Measurements from ENCODE around the gene ABLIM1.

The ABLIM1 gene

GRCh38 chr10:114470956-114471905 is 186.8 kb downstream of the ABLIM1 start:
- in situ Hi-C loops (cut with MboI; ENCODE audit: low pct_unique_long_range_greater_than_20kb, low sequenced_read_pairs, unreplicated experiment): loop anchor here (5.0 to 10.0 kb wide), 2 partner anchors 76 to 224 kb away; no protein-coding TSS in a partner anchor
- DNase-seq (ENCODE audit: low spot score): peak; percentile 70
- TF ChIP-seq, protein P1, sequence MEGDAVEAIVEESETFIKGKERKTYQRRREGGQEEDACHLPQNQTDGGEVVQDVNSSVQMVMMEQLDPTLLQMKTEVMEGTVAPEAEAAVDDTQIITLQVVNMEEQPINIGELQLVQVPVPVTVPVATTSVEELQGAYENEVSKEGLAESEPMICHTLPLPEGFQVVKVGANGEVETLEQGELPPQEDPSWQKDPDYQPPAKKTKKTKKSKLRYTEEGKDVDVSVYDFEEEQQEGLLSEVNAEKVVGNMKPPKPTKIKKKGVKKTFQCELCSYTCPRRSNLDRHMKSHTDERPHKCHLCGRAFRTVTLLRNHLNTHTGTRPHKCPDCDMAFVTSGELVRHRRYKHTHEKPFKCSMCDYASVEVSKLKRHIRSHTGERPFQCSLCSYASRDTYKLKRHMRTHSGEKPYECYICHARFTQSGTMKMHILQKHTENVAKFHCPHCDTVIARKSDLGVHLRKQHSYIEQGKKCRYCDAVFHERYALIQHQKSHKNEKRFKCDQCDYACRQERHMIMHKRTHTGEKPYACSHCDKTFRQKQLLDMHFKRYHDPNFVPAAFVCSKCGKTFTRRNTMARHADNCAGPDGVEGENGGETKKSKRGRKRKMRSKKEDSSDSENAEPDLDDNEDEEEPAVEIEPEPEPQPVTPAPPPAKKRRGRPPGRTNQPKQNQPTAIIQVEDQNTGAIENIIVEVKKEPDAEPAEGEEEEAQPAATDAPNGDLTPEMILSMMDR (IDR thresholded peaks at IDR 0.05; ENCODE audit: extremely low read depth, insufficient read depth, missing control alignments): peak; percentile 90

DNA sequence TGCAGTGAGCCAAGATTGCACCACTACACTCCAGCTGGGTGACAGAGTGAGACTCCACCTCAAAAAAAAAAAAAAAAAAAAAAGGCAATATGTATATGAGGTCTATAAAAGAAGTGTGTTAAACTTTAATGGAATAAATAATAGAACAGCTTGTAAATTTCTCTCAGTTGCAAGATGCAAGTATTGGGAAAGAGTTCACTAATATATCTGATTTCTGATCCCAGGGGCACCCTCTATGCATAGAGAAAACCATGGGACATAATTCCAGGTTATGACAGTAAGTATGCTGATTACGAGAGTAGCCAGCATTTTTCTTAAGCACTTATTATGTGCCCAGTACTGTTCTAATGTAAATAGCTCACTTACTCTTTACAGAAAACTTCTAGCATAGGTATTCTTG is 187.7 kb downstream of the ABLIM1 start:
- TF ChIP-seq, protein P1 (IDR thresholded peaks at IDR 0.05; ENCODE audit: extremely low read depth, insufficient read depth, missing control alignments): no peak
- in situ Hi-C loops (cut with MboI; ENCODE audit: low pct_unique_long_range_greater_than_20kb, low sequenced_read_pairs, unreplicated experiment): loop anchor here (5.0 to 10.0 kb wide), 2 partner anchors 77 to 224 kb away; no protein-coding TSS in a partner anchor
- no peak for DNase-seq (ENCODE audit: low spot score)

- peak; percentile 58 for DNase-seq (ENCODE audit: low spot score)
- in situ Hi-C loops (cut with MboI; ENCODE audit: low pct_unique_long_range_greater_than_20kb, low sequenced_read_pairs, unreplicated experiment): no loop called here
- TF ChIP-seq, protein P1 (IDR thresholded peaks at IDR 0.05; ENCODE audit: extremely low read depth, insufficient read depth, missing control alignments): peak; percentile 38
These were observed 199.1 kb downstream of the ABLIM1 start for GRCh38 chr10:114458955-114459354.

- in situ Hi-C loops (cut with MboI; ENCODE audit: low pct_unique_long_range_greater_than_20kb, low sequenced_read_pairs, unreplicated experiment): no loop called here
- TF ChIP-seq, protein P1 (IDR thresholded peaks at IDR 0.05; ENCODE audit: extremely low read depth, insufficient read depth, missing control alignments): no peak
- no peak for DNase-seq (ENCODE audit: low spot score)
These were observed 199.7 kb downstream of the ABLIM1 start for GRCh38 chr10:114458216-114458920.

DNA sequence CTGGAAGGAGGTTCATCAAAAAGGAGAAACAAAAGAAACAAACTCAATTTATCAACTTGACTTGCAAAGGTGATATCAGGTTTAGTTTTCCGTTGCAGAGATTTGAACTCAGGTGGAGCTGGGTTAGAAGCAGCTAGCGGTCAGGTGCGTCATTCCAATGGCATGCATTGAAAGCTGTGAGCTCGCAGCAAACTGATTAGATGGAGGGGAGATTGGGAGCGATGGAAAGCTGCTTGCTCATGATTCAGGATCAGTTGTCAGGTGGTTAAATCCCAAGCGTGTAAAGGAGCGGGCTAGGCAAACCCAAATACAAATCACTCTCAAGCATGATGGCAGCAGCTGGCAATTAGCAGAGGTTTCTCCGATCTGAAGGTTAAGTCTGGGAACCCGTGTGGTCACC is 204.5 kb downstream of the ABLIM1 start:
- no peak for DNase-seq (ENCODE audit: low spot score)
- TF ChIP-seq, protein P1 (IDR thresholded peaks at IDR 0.05; ENCODE audit: extremely low read depth, insufficient read depth, missing control alignments): no peak
- in situ Hi-C loops (cut with MboI; ENCODE audit: low pct_unique_long_range_greater_than_20kb, low sequenced_read_pairs, unreplicated experiment): no loop called here

- DNase-seq (ENCODE audit: low spot score): no peak
- TF ChIP-seq, protein P1 (IDR thresholded peaks at IDR 0.05; ENCODE audit: extremely low read depth, insufficient read depth, missing control alignments): no peak
- in situ Hi-C loops (cut with MboI; ENCODE audit: low pct_unique_long_range_greater_than_20kb, low sequenced_read_pairs, unreplicated experiment): no loop called here
These were observed 209.2 kb downstream of the ABLIM1 start for GRCh38 chr10:114448897-114449296.

Data from GM13977 (cell line).